Measurements from ENCODE around the gene TP73.

The TP73 gene

GRCh38 chr1:3633344-3634058 is 18.8 kb upstream of the TP73 start:
- FAIRE-seq (no peak), DNase-seq (ENCODE audit: low spot score) (no peak)

DNA sequence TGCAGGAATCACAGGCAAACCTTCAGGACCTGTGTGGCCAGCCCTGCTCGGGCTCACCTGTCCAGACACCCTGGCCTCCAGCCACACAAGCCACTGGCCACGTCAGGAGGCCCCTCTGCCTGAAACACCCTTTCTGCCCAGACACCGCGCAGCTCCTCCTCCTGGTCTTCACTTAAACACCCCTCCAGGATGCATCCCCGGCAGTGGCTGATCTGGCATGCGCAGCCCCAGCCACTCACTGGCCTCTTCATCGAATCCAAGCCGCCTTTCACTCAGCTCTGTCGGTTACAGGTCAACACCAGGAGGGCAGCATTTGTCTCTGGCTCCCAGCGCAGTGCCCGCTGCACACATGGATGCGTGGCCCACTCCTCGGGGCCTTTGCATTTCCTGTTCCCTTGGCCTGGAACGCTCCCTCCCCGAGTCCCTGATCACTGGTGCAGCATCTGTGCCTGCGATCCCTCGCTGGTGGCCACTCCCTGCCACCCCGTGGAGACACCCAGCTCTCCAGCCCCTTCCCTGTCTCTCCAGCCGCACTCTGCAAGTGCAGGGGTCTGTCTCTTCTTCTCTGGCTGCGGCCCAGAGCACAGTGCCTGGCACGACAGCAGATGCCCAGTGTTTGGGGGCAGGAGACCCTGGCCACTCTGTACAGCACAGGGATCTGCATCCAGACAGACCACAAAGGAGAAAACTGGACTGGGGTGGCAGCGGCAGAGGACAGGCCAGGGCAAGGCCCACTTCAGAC is 18.1 kb upstream of the TP73 start:
- DNase-seq (ENCODE audit: low spot score) (no peak), FAIRE-seq (no peak)

DNA sequence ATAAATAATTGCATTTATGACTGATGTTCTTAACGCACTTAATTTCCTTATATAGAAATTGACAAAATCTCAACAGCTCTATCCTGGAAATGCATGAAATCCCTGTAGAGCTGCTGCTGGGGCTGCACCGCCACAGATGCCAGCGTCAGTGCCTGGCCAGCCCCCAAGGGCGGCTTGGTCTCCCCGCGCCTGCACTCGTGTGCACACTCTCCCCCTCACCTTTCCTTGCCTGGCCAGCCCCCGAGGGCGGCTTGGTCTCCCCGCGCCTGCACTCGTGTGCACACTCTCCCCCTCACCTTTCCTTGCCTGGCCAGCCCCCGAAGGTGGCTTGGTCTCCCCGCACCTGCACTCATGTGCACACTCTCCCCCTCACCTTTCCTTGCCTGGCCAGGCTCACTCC is 16.2 kb upstream of the TP73 start:
- no peak for DNase-seq (ENCODE audit: low spot score)
- no peak for FAIRE-seq

- FAIRE-seq (no peak), DNase-seq (ENCODE audit: low spot score) (no peak)
Measured at GRCh38 chr1:3636531-3636930, 15.8 kb upstream of the TP73 start.

GRCh38 chr1:3638027-3638426 is 14.3 kb upstream of the TP73 start:
- no peak for DNase-seq (ENCODE audit: low spot score)
- FAIRE-seq, result no peak

GRCh38 chr1:3638676-3639075 is 13.6 kb upstream of the TP73 start:
- DNase-seq (ENCODE audit: low spot score) (no peak), FAIRE-seq (no peak)

DNA sequence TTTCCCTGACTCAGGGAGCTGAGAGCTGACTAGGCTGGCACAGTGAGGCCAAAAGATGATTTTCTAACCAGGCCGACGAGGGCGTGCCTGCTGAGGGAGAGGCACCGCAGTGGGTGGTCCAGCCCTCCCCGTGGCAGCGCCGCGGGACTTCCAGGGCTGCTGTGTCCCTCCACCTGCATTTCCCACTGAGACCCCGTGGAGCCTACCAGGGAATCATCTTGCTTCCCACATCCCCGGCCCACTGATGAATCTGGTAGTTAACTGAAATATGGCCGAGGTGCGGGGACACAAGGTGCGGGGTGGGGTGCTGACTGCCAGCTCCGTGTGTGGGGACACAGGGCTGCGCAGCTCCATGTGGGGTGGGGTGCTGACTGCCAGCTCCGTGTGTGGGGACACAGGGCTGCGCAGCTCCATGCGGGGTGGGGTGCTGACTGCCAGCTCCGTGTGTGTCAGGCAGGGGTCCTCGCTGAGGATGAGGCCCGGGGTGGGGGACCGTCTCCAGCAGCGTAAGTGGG is 12.9 kb upstream of the TP73 start:
- FAIRE-seq, result no peak
- DNase-seq (ENCODE audit: low spot score), result no peak

DNA sequence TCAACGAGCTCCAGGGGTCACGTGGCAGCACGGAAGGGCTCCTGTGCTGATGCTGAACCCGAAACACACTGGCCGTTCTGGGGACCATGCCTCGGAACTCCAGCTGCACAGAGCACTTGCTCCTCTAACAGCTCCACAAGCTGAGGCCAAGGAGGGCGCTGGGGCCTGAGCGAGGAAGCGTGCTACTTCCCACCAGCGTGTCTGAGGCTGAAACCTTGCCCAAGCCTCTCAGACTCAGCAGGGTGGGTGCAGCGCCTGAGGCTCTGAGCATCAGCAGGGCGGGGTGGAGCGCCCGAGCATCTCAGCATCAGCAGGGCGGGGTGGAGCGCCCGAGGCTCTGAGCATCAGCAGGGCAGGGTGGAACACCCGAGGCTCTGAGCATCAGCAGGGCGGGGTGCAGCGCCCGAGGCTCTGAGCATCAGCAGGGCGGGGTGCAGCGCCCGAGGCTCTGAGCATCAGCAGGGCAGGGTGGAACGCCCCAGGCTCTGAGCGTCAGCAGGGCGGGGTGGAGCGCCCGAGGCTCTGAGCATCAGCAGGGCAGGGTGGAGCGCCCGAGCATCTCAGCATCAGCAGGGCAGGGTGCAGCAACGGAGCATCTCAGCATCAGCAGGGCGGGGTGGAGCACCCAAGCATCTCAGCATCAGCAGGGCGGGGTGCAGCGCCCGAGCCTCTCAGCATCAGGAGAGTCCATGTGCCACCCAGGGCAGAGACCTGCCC is 12.0 kb upstream of the TP73 start:
- FAIRE-seq (no peak), DNase-seq (ENCODE audit: low spot score) (no peak)

DNA sequence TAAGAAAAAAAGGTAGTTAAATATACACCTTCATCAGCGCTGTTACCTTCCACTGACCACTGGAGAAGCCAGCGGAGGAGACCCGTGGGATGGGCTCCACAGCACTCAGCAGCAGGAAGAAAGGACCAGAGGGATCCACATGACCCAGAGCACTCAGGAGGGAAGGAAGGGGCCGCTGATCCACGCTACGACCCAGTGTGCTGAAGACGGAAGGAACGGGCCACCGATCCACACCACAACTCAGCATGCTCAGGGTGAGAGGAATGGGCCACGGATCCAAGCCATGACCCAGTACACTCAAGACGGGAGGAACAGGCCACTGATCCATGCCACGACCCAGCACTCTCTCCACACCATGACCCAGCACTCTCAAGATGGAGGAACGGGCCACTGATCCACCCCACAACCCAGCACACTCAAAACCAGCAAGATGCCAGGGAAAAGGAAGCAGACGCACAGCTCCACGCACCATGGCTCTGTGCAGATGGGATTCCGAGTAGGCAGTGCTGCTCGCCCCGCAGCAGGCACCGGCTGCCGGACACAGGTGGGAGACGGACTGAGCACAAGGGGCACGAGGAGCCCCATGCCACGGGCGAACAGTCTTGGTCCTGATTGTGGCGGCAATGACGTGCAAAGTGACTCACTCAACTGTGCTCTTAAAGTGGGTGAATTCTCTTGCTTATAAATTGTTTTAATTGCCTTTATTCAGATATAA is 11.1 kb upstream of the TP73 start:
- FAIRE-seq, result no peak
- DNase-seq (ENCODE audit: low spot score), result no peak

DNA sequence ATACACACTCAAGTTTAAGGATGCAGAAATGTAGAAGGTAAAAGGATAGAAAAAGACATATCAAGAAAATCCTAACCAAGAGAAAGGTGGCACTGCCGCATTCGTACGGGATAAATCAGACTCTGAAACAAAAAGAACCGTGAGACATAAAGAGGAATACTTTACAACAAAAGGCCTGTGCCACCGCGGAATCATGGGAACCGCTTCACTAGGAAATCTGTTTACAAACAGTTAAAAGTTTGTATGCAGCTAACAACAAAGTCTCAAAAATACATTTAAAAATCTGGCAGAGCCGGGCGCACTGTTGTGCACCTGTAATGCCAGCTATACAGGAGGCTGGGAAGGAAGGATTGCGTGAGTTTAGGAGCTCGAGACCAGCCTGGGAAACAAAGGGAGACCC is 10.5 kb upstream of the TP73 start:
- FAIRE-seq (no peak), DNase-seq (ENCODE audit: low spot score) (no peak)

- DNase-seq (ENCODE audit: low spot score) (no peak), FAIRE-seq (no peak)
Measured at GRCh38 chr1:3642919-3643675, 9.2 kb upstream of the TP73 start.

DNA sequence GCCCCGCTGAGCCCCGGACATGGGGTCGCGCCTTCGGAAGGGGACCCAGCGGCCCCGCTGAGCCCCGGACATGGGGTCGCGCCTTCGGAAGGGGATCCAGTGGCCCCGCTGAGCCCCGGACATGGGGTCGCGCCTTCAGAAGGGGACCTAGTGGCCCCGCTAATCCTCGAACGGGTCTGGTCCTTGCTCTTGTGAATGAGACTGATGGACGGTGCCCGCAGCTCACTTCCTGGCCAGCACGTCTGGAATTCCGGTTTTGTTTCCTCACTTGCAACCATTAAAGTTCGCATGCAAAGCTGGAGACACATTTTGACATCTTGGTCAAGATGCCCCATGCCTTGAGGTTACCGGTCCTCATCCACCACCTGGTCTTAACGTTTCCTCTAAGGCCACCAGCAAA is 8.0 kb upstream of the TP73 start:
- FAIRE-seq, result no peak
- DNase-seq (ENCODE audit: low spot score), result no peak

DNA sequence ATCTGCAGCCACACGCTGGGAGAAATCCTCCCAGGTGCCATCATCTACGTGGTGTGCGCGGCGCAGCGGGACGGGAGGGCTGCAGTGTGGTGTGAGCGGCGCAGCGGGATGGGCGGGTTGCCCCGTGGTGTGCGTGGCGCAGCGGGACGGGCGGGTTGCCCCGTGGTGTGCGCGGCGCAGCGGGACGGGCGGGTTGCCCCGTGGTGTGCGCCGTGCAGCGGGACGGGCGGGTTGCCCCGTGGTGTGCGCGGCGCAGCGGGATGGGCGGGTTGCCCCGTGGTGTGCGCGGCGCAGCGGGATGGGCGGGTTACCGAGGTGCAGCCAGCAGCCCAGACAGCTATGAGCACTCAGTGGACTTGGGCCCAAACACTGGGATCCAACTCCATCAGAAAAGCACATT is 7.1 kb upstream of the TP73 start:
- FAIRE-seq (no peak), DNase-seq (ENCODE audit: low spot score) (no peak)

DNA sequence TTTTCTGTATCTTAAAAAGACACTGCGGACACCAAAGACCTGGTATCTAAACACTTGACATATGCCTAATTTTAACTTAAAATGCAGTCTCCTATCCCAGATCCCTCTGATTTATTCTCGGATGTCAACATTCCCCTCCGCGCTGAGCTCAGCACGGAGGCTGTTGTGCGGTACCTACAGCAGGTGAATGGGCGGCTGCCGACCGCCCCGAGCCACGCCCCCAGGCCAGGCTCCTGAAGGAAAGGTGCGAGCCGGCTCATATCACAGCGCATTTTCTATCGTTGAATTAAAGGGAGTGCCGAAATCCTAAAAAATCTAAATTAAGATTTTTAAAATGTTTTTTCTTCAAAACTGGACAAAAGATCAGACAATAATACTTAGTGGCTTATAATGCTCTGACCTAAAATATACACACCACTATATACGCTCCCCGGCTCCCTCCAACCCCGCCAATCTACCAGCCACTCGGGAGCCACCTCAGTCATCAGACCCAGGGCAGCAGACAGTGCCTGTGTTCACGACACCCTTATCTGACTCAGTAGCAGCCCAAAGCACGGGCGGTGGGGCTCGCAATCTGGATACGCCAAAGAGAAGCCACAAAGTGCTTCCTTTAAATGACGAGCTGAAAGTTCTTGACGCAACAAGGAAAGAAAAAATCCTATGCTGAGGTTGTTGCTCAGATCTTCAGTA is 6.5 kb upstream of the TP73 start:
- FAIRE-seq (no peak), DNase-seq (ENCODE audit: low spot score) (no peak)

DNA sequence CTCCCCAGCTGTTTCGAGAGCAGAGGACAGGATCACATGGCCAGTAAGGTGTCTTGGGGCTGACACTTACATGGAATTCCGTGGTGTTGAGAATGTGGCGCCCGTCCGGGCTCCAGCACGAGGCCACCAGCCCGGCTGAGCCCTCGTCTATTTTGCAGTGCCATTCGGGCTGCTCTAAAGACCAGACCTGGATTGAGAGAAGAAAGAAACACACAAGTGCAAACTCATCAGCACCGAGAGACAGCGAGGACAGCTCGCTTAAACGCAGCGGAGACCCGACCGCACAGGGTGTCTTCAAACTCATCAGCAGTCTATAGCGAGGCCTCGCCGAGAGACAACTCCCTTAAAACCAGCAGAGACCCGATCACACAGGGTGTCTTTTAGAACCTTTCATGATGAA is 5.7 kb upstream of the TP73 start:
- no peak for FAIRE-seq

DNA sequence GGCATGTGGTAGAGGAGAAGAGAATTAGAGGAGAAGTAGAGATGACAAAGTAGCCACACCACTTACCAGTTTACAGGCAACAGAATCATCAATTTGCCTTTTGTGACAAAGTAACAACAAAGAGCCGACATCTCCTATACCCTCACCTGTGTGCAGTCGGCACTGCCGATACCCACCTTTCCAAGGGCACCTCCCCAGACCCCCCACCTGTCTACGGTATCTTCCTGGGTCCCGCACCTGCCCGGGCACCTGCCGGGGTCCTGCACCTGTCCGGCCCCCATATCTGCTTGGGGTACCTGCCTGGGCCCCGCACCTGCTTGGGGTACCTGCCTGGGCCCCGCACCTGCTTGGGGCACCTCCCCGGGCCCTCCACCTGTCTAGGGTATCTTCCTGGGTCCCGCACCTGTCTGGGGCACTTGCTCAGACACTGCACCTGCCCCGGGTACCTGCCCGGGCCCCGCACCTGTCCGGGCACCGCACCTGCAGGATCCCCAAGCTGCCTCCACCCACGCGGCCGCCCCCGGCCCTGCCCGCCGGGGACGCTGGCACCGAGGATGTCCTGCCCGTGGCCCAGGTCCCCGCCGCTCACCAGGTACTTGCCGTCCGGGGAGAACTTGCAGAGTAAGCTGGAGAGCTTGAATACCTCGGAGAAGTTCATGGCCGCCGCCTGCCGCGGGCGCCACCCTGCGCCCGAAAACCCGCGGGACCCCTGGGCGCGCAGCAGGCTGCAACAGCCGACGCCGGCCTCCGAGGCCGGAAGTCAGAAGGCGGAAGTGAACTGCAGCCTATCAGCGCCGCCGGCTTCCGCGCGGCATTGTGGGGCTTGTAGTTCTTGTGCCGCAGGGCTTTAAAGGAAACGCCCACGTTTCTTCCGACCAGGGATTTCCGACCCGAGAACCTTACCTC is 2.7 kb upstream of the TP73 start, which contains the start of gene WRAP73:
Gene WRAP73 (minus strand): TSS at position 762 of the 906 bp plus-strand sequence. CDS start 104 bp downstream, at position 658.
- no peak for FAIRE-seq
- DNase-seq (ENCODE audit: low spot score), result peak; percentile 90

More for the DNA sequence above, 5.7 kb upstream of the TP73 start:
- DNase-seq (ENCODE audit: low spot score), result no peak

- no peak for DNase-seq (ENCODE audit: low spot score)
- FAIRE-seq, result no peak
Measured at GRCh38 chr1:3650248-3651025, 1.9 kb upstream of the TP73 start.
